ENCODE measurements around the gene RAB32.

Gene RAB32

GRCh38 chr6:146583966-146584365 lies 40.3 kb downstream of the RAB32 start:
- no peak for DNase-seq

- DNase-seq = no peak
Observed at GRCh38 chr6:146587459-146587858, 43.8 kb downstream of the RAB32 start.

- DNase-seq = no peak
Observed at GRCh38 chr6:146590492-146590891, 46.9 kb downstream of the RAB32 start.

GRCh38 chr6:146592451-146592850 lies 48.8 kb downstream of the RAB32 start:
- no peak for DNase-seq

- no peak for DNase-seq
Observed at GRCh38 chr6:146593986-146594385, 50.4 kb downstream of the RAB32 start.

GRCh38 chr6:146594495-146594894 lies 50.9 kb downstream of the RAB32 start:
- DNase-seq = no peak

- DNase-seq = no peak
Observed at GRCh38 chr6:146595972-146596731, 52.5 kb downstream of the RAB32 start.

- DNase-seq = no peak
Observed at GRCh38 chr6:146598772-146599405, 55.3 kb downstream of the RAB32 start, which contains the start of gene ADGB. TSS of gene ADGB (plus strand) at chr6:146598972. CDS start at chr6:146599041, 69 bp downstream.

GRCh38 chr6:146601352-146601751 lies 57.7 kb downstream of the RAB32 start:
- DNase-seq = no peak

- no peak for DNase-seq
Observed at GRCh38 chr6:146602526-146602925, 58.9 kb downstream of the RAB32 start.
